Limb (tissue), 2 donors: ENCODE data around the gene DACT2.

Experiments used
- DNase-seq, 2 donors: peaks; one replicate each; pipeline ENCODE4 v3.0.0-alpha.2; 2016; ENCODE audit errors: extremely low spot score in 2 of 2

Gene DACT2

DNA sequence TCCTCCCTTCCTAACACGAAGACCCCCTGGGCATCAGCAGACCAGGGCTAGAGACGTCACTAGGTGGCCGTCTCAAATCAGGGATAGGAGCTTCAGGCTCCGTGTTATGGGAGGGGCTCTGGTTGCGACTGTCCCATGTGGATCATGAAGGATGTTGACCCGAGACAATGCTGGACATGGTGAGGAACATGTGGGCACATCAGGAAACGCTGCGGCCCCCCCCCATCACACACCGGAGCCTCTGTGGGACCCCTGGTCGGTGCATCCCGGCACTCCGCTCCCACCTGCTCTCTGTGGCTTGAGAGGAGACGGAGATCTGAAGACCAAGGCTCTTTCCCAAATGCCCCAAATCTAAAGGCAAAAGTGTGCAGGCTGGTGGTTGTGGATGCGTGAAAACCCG lies 54.2 kb downstream of the DACT2 start:
- no peak for DNase-seq

GRCh38 chr6:168264593-168265335 lies 54.8 kb downstream of the DACT2 start:
- DNase-seq = peak in 1 of 2 donors; percentile 49

- no peak for DNase-seq
Measured at GRCh38 chr6:168263351-168263905, 56.1 kb downstream of the DACT2 start.

DNA sequence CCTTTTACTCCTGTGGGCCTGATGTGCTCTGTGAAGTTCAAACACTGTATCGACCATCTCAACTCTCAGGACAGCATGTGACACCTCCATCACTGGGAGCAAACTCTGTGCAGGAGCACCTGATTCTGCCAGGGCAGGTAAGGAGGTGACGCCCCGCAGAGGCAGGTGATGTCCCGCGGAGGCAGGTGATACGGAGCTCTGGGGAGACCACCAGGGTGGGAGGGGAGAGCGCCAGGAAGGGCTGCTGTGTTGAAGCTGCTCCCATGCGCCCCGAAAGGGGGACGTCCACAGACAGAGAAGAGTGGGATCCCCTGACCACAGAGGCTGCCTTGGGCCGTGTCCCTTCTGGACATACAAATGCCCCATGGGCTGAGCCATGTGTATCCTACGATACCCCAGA lies 58.3 kb downstream of the DACT2 start:
- no peak for DNase-seq

- DNase-seq = no peak
Measured at GRCh38 chr6:168260420-168260987, 59.1 kb downstream of the DACT2 start.

DNA sequence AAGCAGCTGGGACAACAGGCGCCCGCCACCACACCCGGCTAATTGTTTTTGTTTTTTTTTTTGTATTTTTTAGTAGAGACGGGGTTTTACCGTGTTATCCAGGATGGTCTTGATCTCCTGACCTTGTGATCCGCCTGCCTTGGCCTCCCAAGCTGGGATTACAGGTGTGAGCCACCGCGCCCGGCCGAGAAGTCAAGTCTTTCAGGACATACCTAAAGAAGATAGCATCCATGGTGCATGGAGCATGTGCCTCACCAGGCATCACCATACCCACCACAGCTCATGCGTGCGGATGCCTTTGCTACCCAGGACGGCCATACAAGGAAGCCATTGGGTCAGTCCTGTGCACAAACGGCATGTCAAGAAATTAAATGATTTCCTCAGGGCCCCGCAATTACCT lies 60.8 kb downstream of the DACT2 start:
- no peak for DNase-seq

GRCh38 chr6:168256940-168257339 lies 62.6 kb downstream of the DACT2 start:
- DNase-seq = no peak
